ENCODE results near the gene MTUS2.

The MTUS2 gene

DNA sequence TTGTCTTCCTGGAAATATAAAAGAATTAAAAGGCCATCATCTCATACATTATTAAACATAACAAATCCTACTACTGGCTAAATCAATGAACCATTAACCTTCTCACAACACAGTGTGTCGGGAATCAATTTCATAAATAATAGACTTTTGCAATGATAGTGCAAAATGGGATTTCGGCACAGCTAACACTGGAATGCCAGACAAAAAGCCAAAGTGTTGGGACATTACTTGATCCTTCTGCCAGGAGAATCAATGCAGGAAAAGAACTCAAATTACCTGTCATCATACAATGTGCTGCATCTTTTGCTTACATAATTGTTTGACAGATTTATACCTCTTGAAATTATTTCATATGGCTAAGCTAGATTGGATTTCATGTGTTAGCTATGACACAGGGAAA, 334.3 kb downstream of the MTUS2 start:
- no peak overlapping the region for H3K4me3 Mint-ChIP-seq
- peaks cover 1% of the 10 kb centered on the region for H3K9me3 Mint-ChIP-seq
- H3K27ac Mint-ChIP-seq, result no peak overlapping the region
- no peaks in the 10 kb centered on the region for H3K4me1 Mint-ChIP-seq (ENCODE audit: low read depth)
- H3K27me3 Mint-ChIP-seq, result peaks cover 3% of the 10 kb centered on the region
- no peaks in the 10 kb centered on the region for H3K36me3 Mint-ChIP-seq (ENCODE audit: low read depth)

DNA sequence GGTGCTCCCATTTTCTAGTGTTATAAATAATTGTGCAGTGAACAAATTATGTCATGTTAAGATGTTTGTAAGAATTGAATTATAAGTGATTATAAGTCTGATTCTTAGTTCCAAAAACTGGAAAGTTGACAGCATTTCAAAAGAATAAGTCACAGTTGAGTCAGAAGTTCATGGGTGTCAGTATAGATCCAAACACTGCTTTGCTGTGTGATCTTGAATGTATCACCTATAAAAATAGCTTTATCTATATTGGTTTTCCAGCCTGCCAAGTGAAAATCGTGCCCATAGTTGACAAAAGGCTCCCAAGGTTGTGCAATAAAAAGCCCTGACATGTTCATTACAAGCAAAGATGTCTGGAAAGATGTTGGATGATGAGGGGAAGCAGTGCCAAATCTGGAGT, 336.0 kb downstream of the MTUS2 start:
- Mint-ChIP-seq H3K9me3 (no peaks in the 10 kb centered on the region), H3K4me3 (no peak overlapping the region), H3K27ac (no peak overlapping the region), H3K4me1 (ENCODE audit: low read depth) (no peaks in the 10 kb centered on the region), H3K27me3 (peaks cover 3% of the 10 kb centered on the region), H3K36me3 (ENCODE audit: low read depth) (no peaks in the 10 kb centered on the region)

DNA sequence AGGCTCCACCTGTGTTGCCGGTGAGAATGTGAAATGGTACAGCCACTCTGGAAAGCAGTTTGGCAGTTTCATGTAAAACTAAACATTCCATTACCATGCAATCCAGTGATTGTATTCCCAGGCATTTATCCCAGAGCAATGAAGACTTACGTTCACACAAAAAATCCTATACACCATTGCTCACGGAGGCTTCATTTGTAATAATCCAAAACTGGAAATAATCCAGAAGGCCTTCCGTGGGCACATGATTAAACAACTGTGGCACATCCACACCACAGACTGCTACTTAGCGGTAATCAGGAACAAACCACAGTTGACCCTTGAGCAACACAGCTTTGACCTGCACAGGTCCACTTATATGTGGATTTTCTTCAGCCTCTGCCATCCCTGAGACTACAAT, 339.7 kb downstream of the MTUS2 start:
- no peaks in the 10 kb centered on the region for H3K9me3 Mint-ChIP-seq
- H3K36me3 Mint-ChIP-seq (ENCODE audit: low read depth), result no peaks in the 10 kb centered on the region
- no peaks in the 10 kb centered on the region for H3K4me1 Mint-ChIP-seq (ENCODE audit: low read depth)
- H3K27ac Mint-ChIP-seq, result no peak overlapping the region
- H3K4me3 Mint-ChIP-seq, result no peak overlapping the region
- H3K27me3 Mint-ChIP-seq, result peaks cover 4% of the 10 kb centered on the region

- Mint-ChIP-seq H3K27me3 (peaks cover 4% of the 10 kb centered on the region), H3K9me3 (no peaks in the 10 kb centered on the region), H3K4me3 (no peak overlapping the region), H3K4me1 (ENCODE audit: low read depth) (peaks cover 3% of the 10 kb centered on the region), H3K36me3 (ENCODE audit: low read depth) (no peaks in the 10 kb centered on the region), H3K27ac (no peak overlapping the region)
Observed at GRCh38 chr13:29160862-29161261, 340.7 kb downstream of the MTUS2 start.

- peaks cover 4% of the 10 kb centered on the region for H3K27me3 Mint-ChIP-seq
- H3K9me3 Mint-ChIP-seq, result no peaks in the 10 kb centered on the region
- H3K36me3 Mint-ChIP-seq (ENCODE audit: low read depth), result no peaks in the 10 kb centered on the region
- no peak overlapping the region for H3K4me3 Mint-ChIP-seq
- no peak overlapping the region for H3K27ac Mint-ChIP-seq
- peaks cover 3% of the 10 kb centered on the region for H3K4me1 Mint-ChIP-seq (ENCODE audit: low read depth)
Observed at GRCh38 chr13:29161676-29162075, 341.5 kb downstream of the MTUS2 start.

GRCh38 chr13:29162638-29163235, 342.6 kb downstream of the MTUS2 start:
- Mint-ChIP-seq H3K27ac (no peak overlapping the region), H3K9me3 (no peaks in the 10 kb centered on the region), H3K4me3 (no peak overlapping the region), H3K36me3 (ENCODE audit: low read depth) (no peaks in the 10 kb centered on the region), H3K4me1 (ENCODE audit: low read depth) (peaks cover 3% of the 10 kb centered on the region), H3K27me3 (peaks cover 4% of the 10 kb centered on the region)

- H3K4me1 Mint-ChIP-seq (ENCODE audit: low read depth), result peaks cover 3% of the 10 kb centered on the region
- no peak overlapping the region for H3K27ac Mint-ChIP-seq
- H3K9me3 Mint-ChIP-seq, result no peaks in the 10 kb centered on the region
- H3K36me3 Mint-ChIP-seq (ENCODE audit: low read depth), result no peaks in the 10 kb centered on the region
- no peak overlapping the region for H3K4me3 Mint-ChIP-seq
- H3K27me3 Mint-ChIP-seq, result peaks cover 4% of the 10 kb centered on the region
Observed at GRCh38 chr13:29164116-29164515, 344.0 kb downstream of the MTUS2 start.

DNA sequence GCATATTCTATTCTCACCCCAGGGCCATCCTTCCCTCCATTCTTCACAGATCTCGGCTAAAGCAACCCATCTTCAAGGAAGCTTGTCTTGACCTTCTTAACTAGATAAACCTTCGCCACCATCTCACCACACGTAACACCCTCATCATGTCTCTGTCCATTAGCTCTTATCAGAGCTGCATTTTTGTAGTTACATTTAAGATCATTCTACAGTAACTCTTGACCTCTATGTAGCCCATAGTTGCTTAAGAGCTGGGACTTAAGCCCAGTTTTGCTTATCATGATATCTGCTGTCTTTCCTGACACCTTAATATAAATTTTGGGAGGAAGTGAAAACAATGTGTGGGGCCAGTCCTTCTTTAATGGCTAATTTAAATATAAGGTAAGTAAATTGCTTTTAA, 345.1 kb downstream of the MTUS2 start:
- H3K9me3 Mint-ChIP-seq, result no peaks in the 10 kb centered on the region
- peaks cover 3% of the 10 kb centered on the region for H3K4me1 Mint-ChIP-seq (ENCODE audit: low read depth)
- H3K27ac Mint-ChIP-seq, result no peak overlapping the region
- no peak overlapping the region for H3K4me3 Mint-ChIP-seq
- H3K27me3 Mint-ChIP-seq, result peaks cover 4% of the 10 kb centered on the region
- H3K36me3 Mint-ChIP-seq (ENCODE audit: low read depth), result no peaks in the 10 kb centered on the region

GRCh38 chr13:29165840-29166239, 345.7 kb downstream of the MTUS2 start:
- Mint-ChIP-seq H3K36me3 (ENCODE audit: low read depth) (no peaks in the 10 kb centered on the region), H3K4me3 (no peak overlapping the region), H3K9me3 (no peaks in the 10 kb centered on the region), H3K27me3 (peaks cover 4% of the 10 kb centered on the region), H3K4me1 (ENCODE audit: low read depth) (peaks cover 3% of the 10 kb centered on the region), H3K27ac (no peak overlapping the region)

GRCh38 chr13:29170436-29171082, 350.4 kb downstream of the MTUS2 start:
- Mint-ChIP-seq H3K27me3 (no peaks in the 10 kb centered on the region), H3K4me3 (no peak overlapping the region), H3K27ac (no peak overlapping the region), H3K4me1 (ENCODE audit: low read depth) (peaks cover 3% of the 10 kb centered on the region), H3K9me3 (peaks cover 4% of the 10 kb centered on the region), H3K36me3 (ENCODE audit: low read depth) (no peaks in the 10 kb centered on the region)

GRCh38 chr13:29171244-29171643, 351.1 kb downstream of the MTUS2 start:
- no peak overlapping the region for H3K4me3 Mint-ChIP-seq
- no peaks in the 10 kb centered on the region for H3K36me3 Mint-ChIP-seq (ENCODE audit: low read depth)
- no peaks in the 10 kb centered on the region for H3K27me3 Mint-ChIP-seq

DNA sequence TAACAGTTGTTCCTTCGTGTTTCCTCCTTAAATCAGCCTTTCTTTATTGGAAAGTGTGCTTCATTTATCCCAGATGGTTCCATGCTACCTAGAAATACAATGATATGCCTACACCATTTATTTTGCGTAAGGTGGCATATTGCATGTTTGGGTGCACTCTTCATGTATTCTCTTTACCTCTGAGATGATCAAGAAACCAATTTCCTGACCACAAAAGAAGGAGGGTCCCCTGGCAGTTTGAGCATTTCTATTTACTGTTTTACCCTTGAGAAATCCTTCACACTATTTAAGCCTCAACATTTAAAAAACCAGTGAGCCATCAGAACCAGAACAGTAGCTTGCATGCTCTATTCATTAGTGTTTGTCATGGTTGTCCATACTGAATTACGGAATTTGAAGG, 354.0 kb downstream of the MTUS2 start:
- Mint-ChIP-seq H3K9me3 (peaks cover 4% of the 10 kb centered on the region), H3K4me3 (no peak overlapping the region), H3K4me1 (ENCODE audit: low read depth) (no peaks in the 10 kb centered on the region)

More at GRCh38 chr13:29171244-29171643, 351.1 kb downstream of the MTUS2 start:
- H3K4me1 Mint-ChIP-seq (ENCODE audit: low read depth), result no peaks in the 10 kb centered on the region
- H3K9me3 Mint-ChIP-seq, result peaks cover 4% of the 10 kb centered on the region
- H3K27ac Mint-ChIP-seq, result no peak overlapping the region

GRCh38 chr13:29175250-29175873, 355.2 kb downstream of the MTUS2 start:
- Mint-ChIP-seq H3K9me3 (peaks cover 4% of the 10 kb centered on the region), H3K27me3 (no peaks in the 10 kb centered on the region), H3K36me3 (ENCODE audit: low read depth) (no peaks in the 10 kb centered on the region), H3K4me3 (no peak overlapping the region), H3K4me1 (ENCODE audit: low read depth) (no peaks in the 10 kb centered on the region), H3K27ac (no peak overlapping the region)

More for the DNA sequence above, 354.0 kb downstream of the MTUS2 start:
- Mint-ChIP-seq H3K36me3 (ENCODE audit: low read depth) (no peaks in the 10 kb centered on the region), H3K27ac (no peak overlapping the region), H3K27me3 (no peaks in the 10 kb centered on the region)

GRCh38 chr13:29180055-29180454, 359.9 kb downstream of the MTUS2 start:
- Mint-ChIP-seq H3K9me3 (peaks cover 25% of the 10 kb centered on the region), H3K27ac (no peak overlapping the region), H3K36me3 (ENCODE audit: low read depth) (no peaks in the 10 kb centered on the region), H3K4me1 (ENCODE audit: low read depth) (no peaks in the 10 kb centered on the region), H3K4me3 (no peak overlapping the region), H3K27me3 (no peaks in the 10 kb centered on the region)

GRCh38 chr13:29182216-29182615, 362.1 kb downstream of the MTUS2 start:
- no peaks in the 10 kb centered on the region for H3K27me3 Mint-ChIP-seq
- H3K9me3 Mint-ChIP-seq, result peaks cover 32% of the 10 kb centered on the region
- no peak overlapping the region for H3K4me3 Mint-ChIP-seq
- no peak overlapping the region for H3K27ac Mint-ChIP-seq
- H3K4me1 Mint-ChIP-seq (ENCODE audit: low read depth), result no peaks in the 10 kb centered on the region
- H3K36me3 Mint-ChIP-seq (ENCODE audit: low read depth), result no peaks in the 10 kb centered on the region

Data from stimulated activated naive CD8-positive, alpha-beta T cell treated with anti-CD3 and anti-CD28 coated beads, Interleukin-15, Interleukin-2, amounts not matched to agents 100 ng/mL and 50 ng/mL, for 24 hours (primary cell).